Aorta (tissue), 5 donors: Measurements from ENCODE around the gene ST7. TPM values are rescaled to one million over a fixed set of nuclear protein-coding genes. Genes with fewer than 3 reads are reported as not detected.

Experiments
- ATAC-seq: fragments of 200-7000 bp; cut with Tn5 transposase; one replicate; pipeline ENCODE4 v1.9.1; 2022; ENCODE audit warnings: moderate library complexity; ENCODE audit not compliant: low FRiP score
- DNase-seq, 2 donors: peaks; one replicate each; pipeline ENCODE4 v3.0.0-alpha.2; 2020
- H3K27ac ChIP-seq, 2 donors: one replicate each; pipeline ENCODE4 v1.5.1; 2013; ENCODE audit warnings: low read length in 2 of 2, mild to moderate bottlenecking in 2 of 2, moderate library complexity in 2 of 2, control low read depth in 1 of 2, inconsistent platforms in 1 of 2, low read depth in 1 of 2
- H3K27me3 ChIP-seq, 2 donors: one replicate each; pipeline ENCODE4 v1.6.1; 2013; ENCODE audit warnings: control low read depth in 1 of 2, low read length in 1 of 2, mild to moderate bottlenecking in 1 of 2, moderate library complexity in 1 of 2; ENCODE audit not compliant: insufficient read depth in 2 of 2, control insufficient read depth in 1 of 2
- H3K36me3 ChIP-seq, 2 donors: one replicate each; pipeline ENCODE4 v1.6.1; 2013; ENCODE audit warnings: control low read depth in 1 of 2, low read length in 1 of 2, mild to moderate bottlenecking in 1 of 2; ENCODE audit not compliant: insufficient read depth in 2 of 2, control insufficient read depth in 1 of 2
- H3K4me1 ChIP-seq, 2 donors: one replicate each; pipeline ENCODE4 v1.6.1; 2013; ENCODE audit warnings: low read length in 2 of 2, control low read depth in 1 of 2, mild to moderate bottlenecking in 1 of 2, moderate library complexity in 1 of 2; ENCODE audit not compliant: insufficient read depth in 2 of 2, control insufficient read depth in 1 of 2
- H3K4me3 ChIP-seq, 2 donors: one replicate each; pipeline ENCODE4 v1.5.1; 2013; ENCODE audit warnings: low read length in 2 of 2, control low read depth in 1 of 2, mild to moderate bottlenecking in 1 of 2
- H3K9me3 ChIP-seq: one replicate; pipeline ENCODE4 v1.6.1; 2013; ENCODE audit warnings: mild to moderate bottlenecking, low read length; ENCODE audit not compliant: control insufficient read depth
- WGBS, 2 donors: extraction: QIAGEN DNeasy Blood & Tissue Kit; methylation state at CpG; one replicate each; pipeline ENCODE4 v1.1.7; 2013; 5-methylcytosine and 5-hydroxymethylcytosine counted together
- intact Hi-C, 2 donors: fragments of 100-400 bp; cut with DNase I; formaldehyde crosslinking; loops; one replicate each; pipeline versions ENCODE4 v1.14.2 to v1.15.0; 2022
- polyA plus RNA-seq, 2 donors: library from polyadenylated mRNA; stranded (reverse); fragments of 200-250 nt; gene quantifications; one replicate each; pipeline ENCODE4 v1.2.3, GENCODE V29; 2013
- total RNA-seq, 2 donors: library from RNA; stranded (reverse); fragmentation: NEBNext Ultra II Directional; extraction: Animal tissue kit (Norgen Biotek cat#: 25700); gene quantifications; one replicate each; pipeline ENCODE4 v1.2.1, GENCODE V29; 2021
- donor health status: healthy with polysubstance abuse.
- donor health status: Bipolar disorder and iron deficiency.
- donor health status: DM: no; HTN: no; CAD: no.
- donor health status: DM: no; HTN: no; CAD: no.
- donor health status: DM: yes; HTN: yes; CAD: no.

ST7 gene
- total and polyA plus RNA-seq, 4 donors, result 24.2 to 35.3 (median 31.9) TPM

- H3K4me3 ChIP-seq, result no peak overlapping the region
- intact Hi-C loops, result loop anchor here in 1 of 2 donors (5.0 kb wide), 1 partner anchor 50 kb away; no protein-coding TSS in a partner anchor
- 76 to 80% methylated on average over 4 of the region's 4 CpGs for WGBS, 2 donors
- H3K27me3 ChIP-seq, result no peaks in the 10 kb centered on the region
- H3K36me3 ChIP-seq, result peaks cover 0 to 7% of the 10 kb centered on the region in 2 donors
- H3K27ac ChIP-seq, result no peak overlapping the region
- DNase-seq, result no peak
- no peaks in the 10 kb centered on the region for H3K4me1 ChIP-seq
- ATAC-seq, result no peak
- no peaks in the 10 kb centered on the region for H3K9me3 ChIP-seq
Observed at GRCh38 chr7:117227091-117227490, 273.8 kb downstream of the ST7 start.

- H3K36me3 ChIP-seq, result peaks cover 0 to 2% of the 10 kb centered on the region in 2 donors
- no peak overlapping the region for H3K27ac ChIP-seq
- no peak overlapping the region for H3K4me3 ChIP-seq
- no peaks in the 10 kb centered on the region for H3K27me3 ChIP-seq
- no peaks in the 10 kb centered on the region for H3K4me1 ChIP-seq
- intact Hi-C loops, result loop anchor here in 1 of 2 donors (5.0 kb wide), 1 partner anchor 52 kb away; no protein-coding TSS in a partner anchor
- WGBS, 2 donors, result 92 to 97% methylated on average over 3 of the region's 3 CpGs
- DNase-seq (no peak), ATAC-seq (no peak)
- no peaks in the 10 kb centered on the region for H3K9me3 ChIP-seq
Observed at GRCh38 chr7:117229350-117229749, 276.0 kb downstream of the ST7 start.

GRCh38 chr7:117230276-117231046, 277.2 kb downstream of the ST7 start:
- Histone ChIP-seq H3K27ac (no peak overlapping the region), H3K4me1 (no peaks in the 10 kb centered on the region), H3K36me3 (no peaks in the 10 kb centered on the region), H3K27me3 (no peaks in the 10 kb centered on the region), H3K4me3 (no peak overlapping the region), H3K9me3 (no peaks in the 10 kb centered on the region)
- 82 to 84% methylated on average over 4 of the region's 4 CpGs for WGBS, 2 donors
- DNase-seq (no peak), ATAC-seq (no peak)
- intact Hi-C loops, result no loop called here

- WGBS, 2 donors, result 92 to 93% methylated on average over 3 of the region's 3 CpGs
- no peaks in the 10 kb centered on the region for H3K27me3 ChIP-seq
- no peaks in the 10 kb centered on the region for H3K36me3 ChIP-seq
- H3K27ac ChIP-seq, result no peak overlapping the region
- H3K4me1 ChIP-seq, result no peaks in the 10 kb centered on the region
- no peaks in the 10 kb centered on the region for H3K9me3 ChIP-seq
- DNase-seq, result no peak
- ATAC-seq, result no peak
- intact Hi-C loops, result no loop called here
- H3K4me3 ChIP-seq, result no peak overlapping the region
Observed at GRCh38 chr7:117231047-117231359, 277.7 kb downstream of the ST7 start.

GRCh38 chr7:117237646-117238045, 284.3 kb downstream of the ST7 start:
- DNase-seq, result no peak
- Histone ChIP-seq H3K4me3 (no peak overlapping the region), H3K9me3 (no peaks in the 10 kb centered on the region), H3K4me1 (no peaks in the 10 kb centered on the region), H3K27ac (no peak overlapping the region), H3K36me3 (no peaks in the 10 kb centered on the region), H3K27me3 (no peaks in the 10 kb centered on the region)
- intact Hi-C loops, result no loop called here
- WGBS, 2 donors, result 67 to 71% methylated on average over 5 of the region's 5 CpGs
- no peak for ATAC-seq

- Histone ChIP-seq H3K36me3 (no peaks in the 10 kb centered on the region), H3K4me1 (no peaks in the 10 kb centered on the region), H3K27me3 (no peaks in the 10 kb centered on the region), H3K9me3 (no peaks in the 10 kb centered on the region), H3K27ac (no peak overlapping the region), H3K4me3 (no peak overlapping the region)
- no peak for ATAC-seq
- WGBS, 2 donors, result 84 to 93% methylated on average over 7 of the region's 7 CpGs
- intact Hi-C loops, result no loop called here
- DNase-seq, result no peak
Observed at GRCh38 chr7:117238472-117238871, 285.2 kb downstream of the ST7 start.

GRCh38 chr7:117238937-117239336, 285.6 kb downstream of the ST7 start:
- no peak overlapping the region for H3K27ac ChIP-seq
- no peak overlapping the region for H3K4me3 ChIP-seq
- no peaks in the 10 kb centered on the region for H3K36me3 ChIP-seq
- DNase-seq (no peak), ATAC-seq (no peak)
- no peaks in the 10 kb centered on the region for H3K27me3 ChIP-seq
- intact Hi-C loops, result no loop called here
- no peaks in the 10 kb centered on the region for H3K9me3 ChIP-seq
- 86 to 89% methylated on average over 7 of the region's 7 CpGs for WGBS, 2 donors
- H3K4me1 ChIP-seq, result no peaks in the 10 kb centered on the region

- intact Hi-C loops, result no loop called here
- Histone ChIP-seq H3K36me3 (no peaks in the 10 kb centered on the region), H3K9me3 (no peaks in the 10 kb centered on the region), H3K4me1 (no peaks in the 10 kb centered on the region), H3K27ac (no peak overlapping the region), H3K4me3 (no peak overlapping the region), H3K27me3 (no peaks in the 10 kb centered on the region)
- ATAC-seq, result no peak
- 75 to 78% methylated on average over 4 of the region's 4 CpGs for WGBS, 2 donors
- DNase-seq, result no peak
Observed at GRCh38 chr7:117241088-117241487, 287.8 kb downstream of the ST7 start.

GRCh38 chr7:117243390-117243789, 290.1 kb downstream of the ST7 start:
- DNase-seq (no peak), ATAC-seq (no peak)
- Histone ChIP-seq H3K27me3 (no peaks in the 10 kb centered on the region), H3K36me3 (no peaks in the 10 kb centered on the region), H3K4me3 (no peak overlapping the region), H3K9me3 (no peaks in the 10 kb centered on the region), H3K27ac (no peak overlapping the region), H3K4me1 (no peaks in the 10 kb centered on the region)
- intact Hi-C loops, result no loop called here
- WGBS, 2 donors, result 74 to 81% methylated on average over 3 of the region's 3 CpGs
